HL-60/S4 (cell line): Measurements from ENCODE around the gene GPA33.

Experiments
- in situ Hi-C: fragments of 300-500 bp; cut with MboI; formaldehyde crosslinking; loops from 2 replicates; pipeline ENCODE4 v1.14.3; 2022; ENCODE audit warnings: low sequenced_read_pairs

The GPA33 gene

GRCh38 chr1:167090314-167090942 is at the start of gene GPA33:
TSS of gene GPA33 (minus strand) at chr1:167090377. CDS start at chr1:167090287, 90 bp downstream.
- in situ Hi-C loops, result no loop called here

GRCh38 chr1:167138703-167139102 is 48.5 kb upstream of the GPA33 start:
- in situ Hi-C loops, result no loop called here

- in situ Hi-C loops, result no loop called here
Measured at GRCh38 chr1:167137793-167138510, 47.8 kb upstream of the GPA33 start.

GRCh38 chr1:167137332-167137781 is 47.2 kb upstream of the GPA33 start:
- in situ Hi-C loops, result no loop called here

- in situ Hi-C loops, result no loop called here
Measured at GRCh38 chr1:167136806-167137205, 46.6 kb upstream of the GPA33 start.

GRCh38 chr1:167136191-167136614 is 46.0 kb upstream of the GPA33 start:
- in situ Hi-C loops, result no loop called here

GRCh38 chr1:167135281-167135840 is 45.2 kb upstream of the GPA33 start:
- in situ Hi-C loops, result no loop called here

GRCh38 chr1:167132301-167133010 is 42.3 kb upstream of the GPA33 start:
- in situ Hi-C loops, result no loop called here

- in situ Hi-C loops, result no loop called here
Measured at GRCh38 chr1:167130829-167131510, 40.8 kb upstream of the GPA33 start.

- in situ Hi-C loops, result no loop called here
Measured at GRCh38 chr1:167128261-167129227, 38.4 kb upstream of the GPA33 start.

GRCh38 chr1:167127661-167128060 is 37.5 kb upstream of the GPA33 start:
- in situ Hi-C loops, result no loop called here

GRCh38 chr1:167127236-167127635 is 37.1 kb upstream of the GPA33 start:
- in situ Hi-C loops, result no loop called here

- in situ Hi-C loops, result no loop called here
Measured at GRCh38 chr1:167126811-167127210, 36.6 kb upstream of the GPA33 start.

- in situ Hi-C loops, result no loop called here
Measured at GRCh38 chr1:167126317-167126716, 36.1 kb upstream of the GPA33 start.

GRCh38 chr1:167122568-167122967 is 32.4 kb upstream of the GPA33 start:
- in situ Hi-C loops, result no loop called here

- in situ Hi-C loops, result no loop called here
Measured at GRCh38 chr1:167122121-167122480, 31.9 kb upstream of the GPA33 start.

GRCh38 chr1:167121375-167122120 is 31.4 kb upstream of the GPA33 start:
- in situ Hi-C loops, result no loop called here

GRCh38 chr1:167120899-167121298 is 30.7 kb upstream of the GPA33 start:
- in situ Hi-C loops, result no loop called here

GRCh38 chr1:167119696-167120095 is 29.5 kb upstream of the GPA33 start:
- in situ Hi-C loops, result no loop called here
